Panc1 (cell line): ENCODE data around the gene ARMC8.

Experiments
- SIN3A ChIP-seq: IDR thresholded peaks from 2 replicates; pipeline ENCODE4 v1.6.1; 2012; ENCODE audit warnings: low read depth, mild to moderate bottlenecking, low read length, moderate library complexity, borderline replicate concordance; ENCODE audit not compliant: insufficient read depth
- TF ChIP-seq, protein P1 (sequence below): fragments of 450-650 bp; IDR thresholded peaks from 2 replicates; pipeline ENCODE4 v1.5.1; 2017; ENCODE audit warnings: mild to moderate bottlenecking
- TF ChIP-seq, protein P2 (sequence below), 2 experiments: IDR thresholded peaks; 2 replicates each; pipeline ENCODE4 v1.6.1; 2011 to 2012; ENCODE audit warnings: low read depth in 2 of 2, control low read depth in 1 of 2, low read length in 1 of 2, mild to moderate bottlenecking in 1 of 2, moderate library complexity in 1 of 2; ENCODE audit not compliant: insufficient read depth in 1 of 2

DNA sequence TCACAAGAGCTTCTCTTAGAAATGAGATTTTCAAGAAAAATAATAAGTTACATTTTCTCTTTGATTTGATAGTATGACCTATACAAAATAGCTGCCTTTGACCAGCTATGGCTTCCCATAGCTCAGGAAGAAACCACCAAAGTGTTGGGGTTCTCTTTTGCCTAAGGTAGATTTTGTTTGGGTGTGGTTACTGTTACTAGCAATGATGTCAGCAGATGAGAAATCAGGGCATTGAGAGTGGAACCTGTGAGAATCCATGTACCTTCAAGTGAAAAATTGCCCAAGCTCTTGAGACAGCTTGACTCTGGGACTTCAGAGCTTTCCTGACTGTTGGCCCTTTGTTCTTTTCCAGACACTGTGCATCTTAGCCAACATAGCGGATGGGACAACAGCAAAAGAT is 97.0 kb downstream of the ARMC8 start:
- TF ChIP-seq, protein P1, sequence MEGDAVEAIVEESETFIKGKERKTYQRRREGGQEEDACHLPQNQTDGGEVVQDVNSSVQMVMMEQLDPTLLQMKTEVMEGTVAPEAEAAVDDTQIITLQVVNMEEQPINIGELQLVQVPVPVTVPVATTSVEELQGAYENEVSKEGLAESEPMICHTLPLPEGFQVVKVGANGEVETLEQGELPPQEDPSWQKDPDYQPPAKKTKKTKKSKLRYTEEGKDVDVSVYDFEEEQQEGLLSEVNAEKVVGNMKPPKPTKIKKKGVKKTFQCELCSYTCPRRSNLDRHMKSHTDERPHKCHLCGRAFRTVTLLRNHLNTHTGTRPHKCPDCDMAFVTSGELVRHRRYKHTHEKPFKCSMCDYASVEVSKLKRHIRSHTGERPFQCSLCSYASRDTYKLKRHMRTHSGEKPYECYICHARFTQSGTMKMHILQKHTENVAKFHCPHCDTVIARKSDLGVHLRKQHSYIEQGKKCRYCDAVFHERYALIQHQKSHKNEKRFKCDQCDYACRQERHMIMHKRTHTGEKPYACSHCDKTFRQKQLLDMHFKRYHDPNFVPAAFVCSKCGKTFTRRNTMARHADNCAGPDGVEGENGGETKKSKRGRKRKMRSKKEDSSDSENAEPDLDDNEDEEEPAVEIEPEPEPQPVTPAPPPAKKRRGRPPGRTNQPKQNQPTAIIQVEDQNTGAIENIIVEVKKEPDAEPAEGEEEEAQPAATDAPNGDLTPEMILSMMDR, result no peak
- TF ChIP-seq, protein P2, sequence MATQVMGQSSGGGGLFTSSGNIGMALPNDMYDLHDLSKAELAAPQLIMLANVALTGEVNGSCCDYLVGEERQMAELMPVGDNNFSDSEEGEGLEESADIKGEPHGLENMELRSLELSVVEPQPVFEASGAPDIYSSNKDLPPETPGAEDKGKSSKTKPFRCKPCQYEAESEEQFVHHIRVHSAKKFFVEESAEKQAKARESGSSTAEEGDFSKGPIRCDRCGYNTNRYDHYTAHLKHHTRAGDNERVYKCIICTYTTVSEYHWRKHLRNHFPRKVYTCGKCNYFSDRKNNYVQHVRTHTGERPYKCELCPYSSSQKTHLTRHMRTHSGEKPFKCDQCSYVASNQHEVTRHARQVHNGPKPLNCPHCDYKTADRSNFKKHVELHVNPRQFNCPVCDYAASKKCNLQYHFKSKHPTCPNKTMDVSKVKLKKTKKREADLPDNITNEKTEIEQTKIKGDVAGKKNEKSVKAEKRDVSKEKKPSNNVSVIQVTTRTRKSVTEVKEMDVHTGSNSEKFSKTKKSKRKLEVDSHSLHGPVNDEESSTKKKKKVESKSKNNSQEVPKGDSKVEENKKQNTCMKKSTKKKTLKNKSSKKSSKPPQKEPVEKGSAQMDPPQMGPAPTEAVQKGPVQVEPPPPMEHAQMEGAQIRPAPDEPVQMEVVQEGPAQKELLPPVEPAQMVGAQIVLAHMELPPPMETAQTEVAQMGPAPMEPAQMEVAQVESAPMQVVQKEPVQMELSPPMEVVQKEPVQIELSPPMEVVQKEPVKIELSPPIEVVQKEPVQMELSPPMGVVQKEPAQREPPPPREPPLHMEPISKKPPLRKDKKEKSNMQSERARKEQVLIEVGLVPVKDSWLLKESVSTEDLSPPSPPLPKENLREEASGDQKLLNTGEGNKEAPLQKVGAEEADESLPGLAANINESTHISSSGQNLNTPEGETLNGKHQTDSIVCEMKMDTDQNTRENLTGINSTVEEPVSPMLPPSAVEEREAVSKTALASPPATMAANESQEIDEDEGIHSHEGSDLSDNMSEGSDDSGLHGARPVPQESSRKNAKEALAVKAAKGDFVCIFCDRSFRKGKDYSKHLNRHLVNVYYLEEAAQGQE (IDR thresholded peaks at IDR 0.05; ENCODE audit: insufficient read depth in 1 of 2, low read depth in 2 of 2, low read length in 1 of 2), result no peak
- no peak for TF ChIP-seq SIN3A
